RPMI7951 (cell line): ENCODE data around the gene RNF181. TPM values are rescaled to one million over a fixed set of nuclear protein-coding genes. Genes with fewer than 3 reads are reported as not detected.
"Not testable (repeated sequence)": the region's sequence is repeated elsewhere in the genome, so short reads cannot be mapped to it uniquely, and the experiment has no call there.

Experiments
- DNase-seq: peaks from one replicate; pipeline ENCODE4 v3.0.0-alpha.2; 2012; ENCODE audit warnings: low read depth
- total RNA-seq: library from RNA; depleted of rRNA; stranded (reverse); fragments of >200 nt; shearing (Covaris generic); gene quantifications from 2 replicates; pipeline ENCODE4 v1.2.3, GENCODE V29; 2014; rRNA removed

The RNF181 gene
- total RNA-seq, 1 experiment from 2014 or later = 359 TPM

- no peak for DNase-seq
Measured at GRCh38 chr2:85613717-85614515, 18.4 kb downstream of the RNF181 start.

GRCh38 chr2:85614757-85615156 lies 19.2 kb downstream of the RNF181 start:
- DNase-seq = not testable (repeated sequence)

- no peak for DNase-seq
Measured at GRCh38 chr2:85615413-85615728, 19.8 kb downstream of the RNF181 start.

- not testable (repeated sequence) for DNase-seq
Measured at GRCh38 chr2:85617723-85618122, 22.2 kb downstream of the RNF181 start.

GRCh38 chr2:85619617-85620016 lies 24.1 kb downstream of the RNF181 start:
- no peak for DNase-seq

- DNase-seq = no peak
Measured at GRCh38 chr2:85621338-85621737, 25.8 kb downstream of the RNF181 start.

- no peak for DNase-seq
Measured at GRCh38 chr2:85623991-85624390, 28.4 kb downstream of the RNF181 start.

GRCh38 chr2:85628658-85629057 lies 33.1 kb downstream of the RNF181 start:
- no peak for DNase-seq

GRCh38 chr2:85631316-85631715 lies 35.8 kb downstream of the RNF181 start:
- DNase-seq = no peak

GRCh38 chr2:85635011-85635410 lies 39.5 kb downstream of the RNF181 start:
- no peak for DNase-seq

GRCh38 chr2:85635636-85636035 lies 40.1 kb downstream of the RNF181 start:
- DNase-seq = no peak

- no peak for DNase-seq
Measured at GRCh38 chr2:85642725-85643124, 47.2 kb downstream of the RNF181 start.

GRCh38 chr2:85644909-85645308 lies 49.4 kb downstream of the RNF181 start:
- no peak for DNase-seq

- DNase-seq = no peak
Measured at GRCh38 chr2:85646166-85646565, 50.6 kb downstream of the RNF181 start.

Other genes starting within 250 kb of the RNF181 start
- 47.3 and 47.9 TPM in 2 replicates for gene RETSAT, start 241.2 kb upstream of the RNF181 start, total RNA-seq
- gene ELMOD3, start 241.0 kb upstream of the RNF181 start, total RNA-seq = 18.1 and 18.6 TPM in 2 replicates
- gene CAPG, start 185.4 kb upstream of the RNF181 start, total RNA-seq = 5.2 and 8.5 TPM in 2 replicates
- gene SH2D6, start 177.0 kb upstream of the RNF181 start, total RNA-seq = not detected in 2 replicates
- 52.0 and 61.4 TPM in 2 replicates for gene MAT2A, start 56.6 kb upstream of the RNF181 start, total RNA-seq
- 52.4 and 59.3 TPM in 2 replicates for gene GGCX, start 34.3 kb upstream of the RNF181 start, total RNA-seq
- 25.0 and 27.6 TPM in 2 replicates for gene VAMP8, start 18.2 kb upstream of the RNF181 start, total RNA-seq
- gene VAMP5, start 11.3 kb upstream of the RNF181 start, total RNA-seq = 25.7 and 33.6 TPM in 2 replicates
- gene TMEM150A, start 7.0 kb downstream of the RNF181 start, total RNA-seq = 5.5 and 6.2 TPM in 2 replicates
- gene C2orf68, start 16.3 kb downstream of the RNF181 start, total RNA-seq = 20.0 and 27.9 TPM in 2 replicates
- 76.4 and 77.8 TPM in 2 replicates for gene USP39, start 20.4 kb downstream of the RNF181 start, total RNA-seq
- gene SFTPB, start 72.5 kb downstream of the RNF181 start, total RNA-seq = not detected in 2 replicates
- not detected in 2 replicates for gene GNLY, start 98.6 kb downstream of the RNF181 start, total RNA-seq
- 7.2 and 7.3 TPM in 2 replicates for gene ATOH8, start 158.2 kb downstream of the RNF181 start, total RNA-seq